GM21825 (cell line): ENCODE results near the gene JAZF1.
"Not testable (repeated sequence)": the region's sequence is repeated elsewhere in the genome, so short reads cannot be mapped to it uniquely, and the experiment has no call there.

Experiments
- ATAC-seq: cut with Tn5 transposase; IDR thresholded peaks from one replicate; pipeline ENCODE4 v1.9.1; 2021; ENCODE audit warnings: mild to moderate bottlenecking, moderate library complexity; ENCODE audit not compliant: unreplicated experiment

JAZF1 gene

DNA sequence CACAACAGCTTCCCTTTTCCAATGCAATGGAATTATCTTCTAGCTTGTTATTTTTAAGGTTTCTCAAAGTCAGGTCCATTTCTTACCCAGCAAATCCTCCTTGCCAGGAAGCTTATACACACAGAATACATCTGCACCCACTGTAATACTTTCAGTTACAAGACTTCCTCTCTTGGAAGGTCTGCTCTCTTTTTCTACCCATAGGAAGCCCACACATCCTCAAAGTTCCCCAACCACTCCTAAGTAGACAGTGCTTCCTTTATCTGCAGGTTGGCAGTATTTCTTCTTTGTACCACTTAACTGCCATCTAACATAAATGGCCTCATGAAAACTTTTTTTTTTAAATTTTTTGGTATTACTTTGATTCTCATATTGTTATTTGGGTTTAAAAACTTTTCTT, 285.0 kb downstream of the JAZF1 start:
- ATAC-seq = no peak

DNA sequence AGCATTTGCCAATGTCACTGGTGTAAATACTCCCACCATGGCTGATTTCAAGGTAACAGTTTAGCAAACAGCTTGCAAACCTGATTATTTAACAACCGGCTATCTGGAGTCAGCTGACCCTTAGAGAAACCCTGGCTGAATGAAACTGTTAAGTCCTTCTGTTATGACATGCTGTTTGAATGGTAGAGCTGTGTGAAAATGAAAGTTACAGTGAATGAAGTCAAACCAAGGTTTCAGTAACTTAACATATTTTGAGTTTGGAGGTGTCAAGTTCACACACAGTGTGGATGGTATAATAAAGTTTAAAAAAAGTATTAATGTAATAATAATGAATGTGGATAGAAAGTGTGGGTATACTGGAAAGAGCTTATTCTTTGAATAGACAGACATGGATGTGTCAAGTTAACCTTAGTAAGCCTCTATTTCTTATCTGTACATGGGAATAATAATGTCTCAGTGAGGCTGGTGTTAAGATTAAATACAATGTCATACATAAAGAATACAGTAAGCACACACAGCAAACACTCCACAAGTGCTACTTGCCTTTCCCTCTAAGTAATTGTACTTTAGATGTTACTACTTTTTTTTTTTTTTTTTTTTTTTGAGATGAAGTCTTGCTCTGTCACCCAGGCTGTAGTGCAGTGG, 290.3 kb downstream of the JAZF1 start:
- ATAC-seq = peak; percentile 100

DNA sequence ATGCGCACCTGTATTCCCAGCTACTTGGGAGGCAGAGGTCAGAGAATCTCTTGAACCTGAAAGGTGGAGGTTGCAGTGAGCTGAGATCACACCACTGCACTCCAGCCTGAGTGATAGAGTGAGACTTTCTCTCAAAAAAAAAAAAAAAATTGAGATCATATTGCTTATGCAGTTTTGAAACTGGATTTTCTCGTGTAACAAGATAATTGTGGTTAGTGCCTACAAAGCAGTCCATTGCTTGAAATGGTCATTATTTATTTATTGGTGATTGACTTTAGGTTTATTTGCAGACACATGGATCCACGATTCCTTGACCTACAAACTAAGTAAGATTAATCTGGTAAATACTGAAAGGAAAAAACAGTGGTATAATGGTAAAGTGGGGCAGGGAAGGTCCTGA, 290.8 kb downstream of the JAZF1 start:
- ATAC-seq = no peak

DNA sequence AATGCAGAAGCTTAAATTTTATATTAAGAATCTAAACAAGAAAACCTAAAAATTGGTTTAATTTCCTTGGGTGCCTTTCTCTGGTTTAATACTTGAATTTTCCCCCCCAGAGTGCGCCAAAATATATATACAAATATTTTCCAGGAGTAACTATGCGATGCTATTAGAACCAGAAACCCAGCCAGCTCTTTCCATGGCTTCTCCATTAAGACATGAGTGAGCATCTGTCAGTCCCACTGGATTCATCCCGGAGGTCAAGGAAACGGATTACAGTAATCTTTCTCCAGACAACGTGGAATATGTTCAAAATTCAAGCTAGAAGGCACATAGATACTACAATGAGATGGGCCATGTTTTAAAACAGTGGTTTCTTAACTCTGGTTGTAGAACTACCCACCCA, 291.9 kb downstream of the JAZF1 start:
- no peak for ATAC-seq

DNA sequence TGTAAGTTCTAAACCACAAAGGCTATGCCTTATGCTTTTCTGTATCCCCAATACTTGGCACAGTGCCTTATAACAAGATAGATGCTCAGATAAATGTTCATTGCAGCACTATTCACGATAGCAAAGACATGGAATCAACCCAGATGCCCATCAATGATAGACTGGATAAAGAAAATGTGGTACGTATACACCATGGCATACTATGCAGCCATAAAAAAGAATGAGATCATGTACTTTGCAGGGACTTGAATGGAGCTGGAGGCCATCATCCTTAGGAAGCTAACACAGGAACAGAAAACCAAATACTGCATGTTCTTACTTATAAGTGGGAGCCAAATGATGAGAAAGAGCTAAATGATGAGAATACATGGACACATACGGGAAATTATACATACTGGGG, 293.9 kb downstream of the JAZF1 start:
- ATAC-seq = not testable (repeated sequence)

DNA sequence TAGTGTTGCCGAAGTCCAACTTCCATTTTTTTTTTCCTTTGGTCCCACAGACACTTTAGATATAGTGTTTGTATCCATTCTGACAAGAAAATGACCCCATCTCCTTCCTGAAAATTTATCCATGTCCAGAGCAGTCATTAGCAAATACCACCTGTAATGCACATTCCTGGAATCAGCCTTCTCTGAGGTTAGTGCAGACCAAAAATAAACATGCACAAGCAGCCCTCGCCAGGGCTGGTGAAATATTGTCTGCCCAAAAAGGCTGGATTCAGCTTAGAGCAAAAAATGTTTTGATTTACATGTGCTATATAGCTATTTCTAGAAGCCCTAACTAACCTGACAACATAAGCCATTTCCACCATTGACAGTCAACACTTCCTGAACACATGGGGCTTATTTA, 294.9 kb downstream of the JAZF1 start:
- no peak for ATAC-seq

DNA sequence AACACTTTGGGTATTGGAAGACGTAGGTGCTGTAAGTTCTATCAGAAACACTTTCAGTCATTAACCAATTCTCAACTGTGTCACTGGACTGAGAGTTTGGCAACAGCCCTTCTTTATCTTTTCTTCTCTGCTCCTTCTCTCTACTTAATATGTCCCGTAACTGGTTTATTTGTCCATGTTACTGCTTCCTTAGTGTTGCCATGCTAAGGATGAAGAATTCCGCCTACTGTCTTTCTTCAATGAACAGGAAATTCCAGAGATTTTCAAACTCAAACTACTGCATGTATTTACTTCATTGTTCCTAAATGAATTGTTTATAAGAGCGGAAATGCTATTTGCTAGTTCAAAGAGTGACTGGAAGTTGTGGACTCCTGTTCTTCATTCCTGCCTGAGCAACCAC, 296.9 kb downstream of the JAZF1 start:
- no peak for ATAC-seq

DNA sequence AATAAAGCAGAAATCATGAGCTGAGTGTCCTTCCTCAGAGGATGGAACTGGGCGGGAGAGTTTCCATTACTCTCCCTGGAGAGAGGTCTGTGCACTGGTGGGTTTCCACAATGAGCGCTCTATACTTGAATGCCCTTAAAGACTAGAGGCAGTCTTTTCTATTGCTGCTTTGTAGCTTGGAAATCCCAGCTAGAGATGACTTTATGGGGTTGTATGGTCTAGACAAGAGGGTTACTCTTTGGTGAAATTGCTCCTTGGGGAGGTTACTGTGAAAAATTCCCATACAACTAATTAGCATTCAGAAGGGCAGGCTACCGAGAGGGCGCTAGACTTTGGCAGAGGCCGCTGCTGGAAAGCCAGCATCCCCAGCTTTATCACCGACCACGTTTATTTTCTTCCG, 303.8 kb downstream of the JAZF1 start:
- no peak for ATAC-seq

DNA sequence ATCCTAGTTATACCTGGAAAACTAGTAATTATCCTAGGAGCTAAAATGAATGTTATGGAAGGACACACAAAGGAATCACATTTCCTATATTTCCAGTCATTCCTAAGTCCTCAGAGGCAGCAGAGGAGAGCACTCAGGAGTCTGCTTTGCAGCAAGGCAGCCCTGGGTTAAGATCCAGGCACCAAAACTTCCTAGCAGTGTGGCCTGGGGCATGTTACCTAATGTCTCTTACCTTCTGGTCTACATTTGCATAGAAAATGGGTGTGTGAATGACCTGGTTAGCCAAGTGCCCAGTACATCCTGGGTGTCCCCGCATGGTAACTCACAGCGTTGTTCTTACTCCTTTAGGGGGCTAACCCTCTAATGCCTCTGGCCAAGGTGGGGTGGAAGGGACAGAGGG, 304.8 kb downstream of the JAZF1 start:
- ATAC-seq = no peak

DNA sequence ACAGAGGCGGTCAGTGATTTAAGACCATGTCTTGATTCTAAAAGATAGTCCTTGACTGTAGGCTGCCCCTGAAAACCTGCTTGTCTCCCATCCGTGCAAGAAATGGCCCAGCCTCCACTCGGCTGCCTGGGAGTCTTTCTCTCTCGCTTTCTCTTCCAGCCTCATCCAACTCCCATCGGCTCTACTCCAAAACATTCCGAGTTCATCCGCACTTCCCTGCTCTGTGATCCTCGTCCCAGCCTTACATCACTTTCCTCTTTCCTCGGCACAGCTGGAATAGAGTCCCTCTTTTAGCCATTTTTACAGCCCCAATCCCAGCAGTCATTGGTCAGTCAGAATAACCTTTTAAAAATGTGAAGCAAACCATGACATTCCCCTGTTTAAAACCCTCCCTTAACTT, 305.5 kb downstream of the JAZF1 start:
- no peak for ATAC-seq

DNA sequence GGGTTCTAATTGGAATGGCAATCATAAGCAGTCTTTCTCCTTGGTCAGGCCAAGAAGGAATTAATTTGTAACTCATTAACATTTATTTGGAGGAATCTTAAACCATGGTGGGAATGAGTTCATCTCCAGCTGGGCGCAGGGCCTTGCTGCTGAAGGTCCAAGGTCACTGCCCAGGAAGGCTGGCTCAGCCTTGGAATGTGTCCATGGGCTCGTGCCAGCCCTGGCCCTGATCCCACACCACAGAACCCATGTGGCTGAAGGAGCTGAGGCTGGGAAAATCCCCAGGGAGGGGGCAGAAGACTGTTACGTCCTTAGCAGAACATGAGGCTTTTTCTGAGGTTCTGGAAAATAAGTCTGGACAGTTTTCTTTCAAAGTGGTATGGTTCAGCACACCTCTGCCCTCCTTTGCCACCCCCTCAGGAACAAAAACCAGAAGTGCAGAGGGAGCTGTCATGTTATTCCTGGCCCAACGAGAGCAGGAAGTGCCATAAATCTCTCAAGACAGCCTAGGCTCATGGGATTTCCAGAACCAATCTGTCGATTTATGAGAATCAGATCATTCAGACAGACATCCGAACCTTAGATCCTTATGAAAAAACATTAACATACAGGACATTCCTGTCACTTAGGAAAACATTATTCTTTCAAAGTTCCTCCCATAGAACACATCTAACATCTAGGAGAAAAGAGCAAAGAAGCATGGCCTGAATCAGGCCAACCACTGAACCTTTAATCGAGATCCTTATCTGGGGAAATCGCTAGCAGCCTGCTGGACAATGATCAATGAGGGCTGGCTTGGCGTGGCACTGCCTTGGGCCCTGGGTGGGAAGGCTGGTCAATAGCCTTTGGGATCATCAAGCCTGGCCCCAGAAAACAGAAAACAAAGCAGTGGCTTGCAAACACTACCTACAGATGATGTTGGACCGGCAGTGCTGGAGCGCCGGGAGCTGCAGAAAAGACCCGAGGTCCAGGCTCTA, 306.3 kb downstream of the JAZF1 start:
- ATAC-seq = no peak

DNA sequence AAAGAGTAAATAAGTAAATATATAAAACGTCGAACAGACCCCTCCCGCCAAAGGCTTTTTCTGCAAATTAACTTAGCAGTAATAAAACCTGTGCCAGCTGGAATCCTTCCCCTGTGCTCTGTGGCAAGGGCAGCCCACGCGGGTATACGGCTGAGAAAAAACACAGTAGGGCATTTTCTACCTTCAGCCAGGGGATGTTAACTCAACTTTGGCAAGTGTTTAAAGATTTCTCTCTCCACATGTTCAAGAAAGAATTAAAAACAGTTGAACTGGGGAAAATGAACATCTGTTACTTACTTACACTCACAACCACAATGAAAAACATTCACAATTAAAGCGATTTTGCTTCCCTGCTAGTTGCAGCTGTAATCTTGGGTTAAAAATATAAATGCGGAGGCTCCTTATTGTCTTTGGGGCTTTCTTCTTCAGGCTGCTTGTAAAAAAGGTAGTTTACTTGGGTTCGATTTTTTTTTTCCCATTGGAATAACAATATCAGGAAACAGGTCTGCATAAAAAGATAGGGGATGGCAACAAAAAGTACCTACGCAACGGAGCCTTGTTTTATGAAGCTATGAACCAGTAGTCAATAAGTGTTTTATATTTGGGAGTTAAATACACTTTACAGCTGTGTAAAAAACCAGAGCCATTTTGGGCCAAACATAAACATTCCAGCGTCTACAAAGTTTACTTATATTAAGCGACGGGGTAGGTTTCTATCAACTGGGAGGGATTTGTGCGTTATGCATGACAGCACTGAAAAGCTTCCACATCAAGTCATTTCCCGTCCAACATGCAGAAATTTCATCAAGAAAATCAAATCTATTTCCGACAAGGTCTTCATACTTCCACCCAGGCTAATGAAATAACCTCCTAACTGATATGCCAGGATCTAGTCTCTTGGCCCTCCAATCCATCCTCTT, 308.0 kb downstream of the JAZF1 start:
- no peak for ATAC-seq

DNA sequence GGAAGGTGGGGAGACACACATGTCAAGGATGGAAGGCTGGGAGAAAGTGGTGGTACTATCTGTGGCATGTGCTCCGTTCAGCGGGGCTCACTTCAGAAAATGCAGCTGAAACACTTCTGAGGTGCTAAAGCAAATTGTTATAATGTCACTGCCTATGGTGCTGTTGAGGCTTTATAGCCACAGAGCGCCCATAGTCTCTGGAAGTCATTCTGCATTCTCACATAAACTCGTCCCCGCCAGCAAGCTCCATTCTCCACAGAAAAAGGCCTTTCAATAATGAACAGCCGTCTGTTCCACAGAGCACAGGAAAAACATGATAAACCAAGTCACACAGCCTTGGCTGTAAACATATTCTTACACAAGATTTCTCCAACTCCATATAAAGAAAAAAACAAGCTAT, 308.7 kb downstream of the JAZF1 start:
- ATAC-seq = no peak

DNA sequence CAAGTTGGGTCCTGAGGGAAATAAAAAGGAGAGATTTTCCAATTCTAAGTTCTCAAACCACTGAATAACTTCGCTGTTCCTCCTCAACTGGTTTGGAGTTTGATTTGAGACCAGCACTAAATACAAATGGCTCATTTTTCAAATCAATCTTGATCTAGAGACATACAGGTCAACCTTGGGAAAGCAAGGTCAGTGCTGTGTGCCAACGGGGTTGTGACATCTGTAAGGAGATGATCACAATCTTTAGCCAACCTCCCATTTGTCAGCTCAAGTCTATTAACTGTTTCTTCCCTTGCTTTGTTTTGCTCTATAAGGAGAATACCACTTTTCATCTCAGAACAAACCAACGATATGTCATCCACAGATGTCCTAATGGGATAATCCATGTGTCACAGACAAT, 309.5 kb downstream of the JAZF1 start:
- no peak for ATAC-seq

DNA sequence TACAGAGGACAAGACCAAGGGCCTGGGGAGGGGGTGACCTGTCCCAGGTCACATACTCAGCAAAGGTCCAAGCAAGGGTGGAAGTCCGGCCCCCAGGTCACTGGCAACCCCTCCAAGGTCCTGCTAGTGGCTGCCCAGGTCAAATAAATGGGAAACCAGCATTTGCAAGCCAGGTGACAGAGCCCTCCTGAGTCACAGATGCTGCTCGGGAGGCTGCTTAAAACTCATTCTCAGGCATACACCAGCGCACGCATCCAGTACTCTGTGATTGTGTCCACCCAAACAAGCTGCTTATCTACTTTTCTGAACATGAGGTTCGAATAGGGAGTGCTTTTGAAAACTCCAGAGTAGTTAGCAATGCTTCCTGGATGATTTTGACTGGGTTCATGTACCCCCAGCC, 310.0 kb downstream of the JAZF1 start:
- ATAC-seq = no peak

DNA sequence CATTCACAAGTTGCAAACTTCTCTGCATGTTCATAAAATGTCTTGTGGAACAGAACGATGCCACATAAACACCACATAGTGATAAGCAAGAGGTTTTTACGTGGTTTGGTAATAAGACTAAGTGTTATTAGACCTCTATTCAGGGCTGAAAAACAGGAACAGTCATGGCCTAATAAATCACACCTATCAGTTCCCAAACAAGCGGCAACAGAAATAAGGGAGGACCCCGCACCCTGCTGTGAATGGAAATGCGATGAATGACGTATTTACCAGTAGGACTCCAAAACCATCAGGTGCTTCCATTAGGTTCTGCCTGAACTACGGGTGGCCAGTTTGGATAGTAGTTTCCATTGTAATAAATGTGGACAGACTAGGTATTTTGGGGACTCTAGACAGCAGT, 311.5 kb downstream of the JAZF1 start:
- ATAC-seq = no peak

DNA sequence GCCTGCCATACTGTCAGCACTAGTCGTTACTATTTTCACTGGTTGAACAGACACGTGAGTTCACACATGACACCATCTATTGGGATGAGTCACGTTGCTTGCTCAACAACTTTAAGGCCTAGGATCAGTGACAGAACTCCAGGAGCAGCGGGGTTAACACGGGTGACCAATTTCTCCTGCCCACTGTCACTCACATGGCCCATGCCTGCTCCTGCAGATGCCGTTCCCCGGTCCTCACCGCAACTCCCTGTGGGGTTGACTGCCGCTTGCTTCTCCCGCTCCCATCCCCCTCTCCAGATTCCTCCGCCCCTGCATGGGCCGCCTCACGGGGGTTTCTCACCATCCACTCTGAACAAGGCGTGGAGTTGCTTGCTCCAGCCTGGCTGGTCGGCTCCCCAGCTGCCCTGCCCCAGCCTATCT, 312.5 kb downstream of the JAZF1 start:
- no peak for ATAC-seq

DNA sequence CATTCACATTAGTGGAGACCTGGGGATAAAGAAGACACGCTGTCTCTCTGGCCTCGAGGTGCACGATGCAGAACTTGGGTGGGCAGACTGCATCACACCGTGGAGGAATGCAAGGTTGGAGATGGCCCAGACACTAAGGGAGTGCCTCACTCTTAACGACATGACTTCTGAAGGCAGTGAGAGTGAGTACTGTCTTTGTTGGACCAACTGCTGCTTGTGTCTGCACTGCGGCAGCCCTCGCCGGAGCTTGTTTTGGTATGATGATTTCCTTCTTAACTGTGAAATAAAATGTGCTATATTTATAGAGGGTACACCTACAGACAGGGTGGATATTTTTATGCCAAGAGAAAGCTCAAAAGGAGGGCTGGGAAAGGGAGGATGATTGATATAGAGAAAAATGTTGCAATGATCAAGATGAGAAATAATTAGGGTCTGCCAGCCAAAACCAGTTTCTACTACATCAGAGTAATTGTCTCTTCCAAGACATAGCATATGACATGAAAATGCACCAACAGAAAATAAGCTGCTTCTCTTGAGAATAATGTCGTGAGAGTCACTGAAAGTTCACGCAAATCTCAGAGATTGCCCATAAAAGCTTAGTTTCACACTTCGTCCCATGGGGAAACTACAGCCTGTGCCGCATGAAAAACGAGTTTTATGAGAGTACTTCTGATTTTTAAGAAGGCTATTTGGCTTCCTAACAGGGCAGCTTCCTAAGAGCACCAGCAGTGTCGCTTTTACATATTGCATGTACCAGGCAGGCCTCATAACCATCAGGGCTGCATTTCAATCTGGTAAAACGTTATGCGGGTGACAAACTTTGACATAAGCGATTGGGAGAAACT, 313.5 kb downstream of the JAZF1 start:
- ATAC-seq = no peak

DNA sequence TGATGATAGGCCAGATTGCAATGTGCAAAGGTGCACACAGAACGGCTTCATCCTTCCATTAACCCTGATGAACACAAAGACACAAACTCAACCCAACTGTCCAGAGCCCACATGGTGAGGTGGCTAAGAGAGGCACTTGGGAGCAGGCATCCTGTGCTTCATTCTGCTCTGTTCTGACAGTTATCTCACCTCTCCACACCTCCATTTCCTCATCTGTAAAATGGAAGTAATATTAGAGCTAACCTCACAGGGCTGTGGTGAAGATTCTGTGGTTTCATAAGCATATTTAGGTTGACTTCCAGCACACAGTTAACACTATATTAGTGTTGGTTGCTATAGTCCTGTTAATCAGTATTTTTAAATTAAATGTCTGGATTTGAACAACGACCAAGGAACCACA, 314.3 kb downstream of the JAZF1 start:
- ATAC-seq = no peak

DNA sequence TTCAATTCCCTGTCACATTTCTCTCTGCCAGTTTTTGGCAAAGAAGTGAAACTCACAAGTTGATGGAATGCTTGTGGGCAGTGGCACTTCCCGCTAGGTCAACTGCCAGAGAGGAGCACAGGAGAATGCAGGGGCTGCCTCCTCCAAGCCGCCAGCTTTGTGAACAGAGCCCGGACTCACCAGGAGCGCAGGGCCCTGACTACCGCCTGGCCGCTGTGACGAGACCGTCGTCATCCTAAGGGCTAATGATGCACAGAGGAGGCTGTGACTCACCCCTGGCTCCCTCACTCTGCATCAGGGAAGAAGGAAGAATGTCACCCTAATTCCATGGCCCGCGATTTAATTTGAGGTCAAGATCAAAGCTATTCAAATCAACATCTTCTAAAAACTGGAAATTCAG, 316.7 kb downstream of the JAZF1 start:
- no peak for ATAC-seq
